ENCODE measurements around the gene BCL11A. TPM values are rescaled to one million over a fixed set of nuclear protein-coding genes. Genes with fewer than 3 reads are reported as not detected.

The BCL11A gene
- polyA plus RNA-seq, 1 experiment = 0.60 TPM

- CTCF ChIA-PET = interaction anchor here (0.7 to 1.3 kb wide), 2 partner anchors 63 to 82 kb away, joined by 3 to 4 read pairs; no protein-coding TSS in a partner anchor
- POLR2A ChIA-PET = interaction anchor here (0.6 kb wide), 1 partner anchor 79 kb away, joined by 3 read pairs; no protein-coding TSS in a partner anchor
- H3K4me3 ChIP-seq (ENCODE audit: low read depth, low read length) = no peak overlapping the region
- no peak for TF ChIP-seq CTCF (IDR thresholded peaks at IDR 0.05; ENCODE audit: insufficient read depth, low read depth, low read length)
- no peaks in the 10 kb centered on the region for H3K27me3 ChIP-seq (ENCODE audit: control insufficient read depth, insufficient read depth, low read length)
- H3K36me3 ChIP-seq (ENCODE audit: control insufficient read depth, insufficient read depth, low read length) = no peaks in the 10 kb centered on the region
- no peak for DNase-seq (ENCODE audit: low read depth)
Observed at GRCh38 chr2:60482222-60482621, 71.2 kb downstream of the BCL11A start.

- no peaks in the 10 kb centered on the region for H3K27me3 ChIP-seq (ENCODE audit: control insufficient read depth, insufficient read depth, low read length)
- H3K36me3 ChIP-seq (ENCODE audit: control insufficient read depth, insufficient read depth, low read length) = no peaks in the 10 kb centered on the region
- DNase-seq (ENCODE audit: low read depth) = no peak
- CTCF ChIA-PET = no interaction called here
- no peak overlapping the region for H3K4me3 ChIP-seq (ENCODE audit: low read depth, low read length)
- no peak for TF ChIP-seq CTCF (IDR thresholded peaks at IDR 0.05; ENCODE audit: insufficient read depth, low read depth, low read length)
- POLR2A ChIA-PET = no interaction called here
Observed at GRCh38 chr2:60481257-60481656, 72.2 kb downstream of the BCL11A start.

- TF ChIP-seq CTCF (IDR thresholded peaks at IDR 0.05; ENCODE audit: insufficient read depth, low read depth, low read length) = no peak
- no peaks in the 10 kb centered on the region for H3K36me3 ChIP-seq (ENCODE audit: control insufficient read depth, insufficient read depth, low read length)
- POLR2A ChIA-PET = no interaction called here
- H3K4me3 ChIP-seq (ENCODE audit: low read depth, low read length) = no peak overlapping the region
- H3K27me3 ChIP-seq (ENCODE audit: control insufficient read depth, insufficient read depth, low read length) = no peaks in the 10 kb centered on the region
- CTCF ChIA-PET = no interaction called here
- no peak for DNase-seq (ENCODE audit: low read depth)
Observed at GRCh38 chr2:60480089-60480773, 73.2 kb downstream of the BCL11A start.

GRCh38 chr2:60479226-60480088, 74.0 kb downstream of the BCL11A start:
- POLR2A ChIA-PET = no interaction called here

More at GRCh38 chr2:60479226-60480088, 74.0 kb downstream of the BCL11A start:
- CTCF ChIA-PET = no interaction called here
- H3K36me3 ChIP-seq (ENCODE audit: control insufficient read depth, insufficient read depth, low read length) = no peaks in the 10 kb centered on the region
- no peak for TF ChIP-seq CTCF (IDR thresholded peaks at IDR 0.05; ENCODE audit: insufficient read depth, low read depth, low read length)
- no peak overlapping the region for H3K4me3 ChIP-seq (ENCODE audit: low read depth, low read length)
- no peaks in the 10 kb centered on the region for H3K27me3 ChIP-seq (ENCODE audit: control insufficient read depth, insufficient read depth, low read length)
- DNase-seq (ENCODE audit: low read depth) = no peak
